Esophagus mucosa (tissue), 1 donor: ENCODE results near the gene RIC1. TPM values are rescaled to one million over a fixed set of nuclear protein-coding genes. Genes with fewer than 3 reads are reported as not detected.
A peak's percentile ranks its signal among the peaks of the same experiment; 100 is the strongest.
"Not testable (repeated sequence)": the region's sequence is repeated elsewhere in the genome, so short reads cannot be mapped to it uniquely, and the experiment has no call there.

Experiments
- ATAC-seq: fragments of 200-7000 bp; cut with Tn5 transposase; one replicate; pipeline ENCODE4 v1.9.1; 2020
- total RNA-seq: library from RNA; stranded (reverse); gene quantifications from one replicate; pipeline ENCODE4 v1.2.4, GENCODE V29; 2023
- donor health status: DM: yes; HTN: yes; CAD: no.

RIC1 gene
- total RNA-seq, 1 donor from 2014 or later = 14.1 TPM

DNA sequence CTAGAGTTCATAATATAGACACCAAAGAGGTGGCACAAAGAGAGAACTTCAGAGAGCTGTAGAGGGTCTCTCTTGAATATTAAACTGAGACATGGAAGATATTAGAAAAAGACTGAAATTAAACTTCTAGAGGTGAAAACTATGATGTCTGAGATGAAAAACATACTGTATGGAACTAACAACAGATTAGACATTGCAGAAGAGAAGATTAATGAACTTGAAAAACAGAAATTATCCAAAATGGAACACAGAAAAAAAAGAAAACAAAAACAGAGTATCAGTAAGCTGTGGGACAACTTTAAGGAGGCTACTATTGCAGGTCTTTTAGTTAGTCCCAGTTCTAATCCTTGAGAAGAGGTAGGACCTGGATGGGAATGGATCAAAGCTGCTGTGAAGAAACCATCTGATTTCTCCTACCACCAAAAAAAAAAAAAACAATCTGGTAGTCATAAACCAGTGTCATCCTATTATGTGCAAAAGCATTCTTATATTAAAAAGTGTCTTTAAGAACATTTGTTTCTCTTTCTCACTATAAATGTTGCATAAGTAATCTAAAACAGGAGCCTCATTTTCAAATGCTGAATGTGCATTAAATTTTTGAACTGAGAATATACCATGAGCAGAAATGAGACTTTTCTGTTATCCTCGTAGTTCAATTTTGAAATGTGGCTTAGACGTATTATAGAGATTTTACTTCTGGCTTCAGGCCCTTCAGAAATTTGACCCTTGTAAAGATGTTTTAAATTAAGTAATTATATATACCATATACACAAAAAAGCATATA, 107.8 kb downstream of the RIC1 start:
- ATAC-seq = no peak

DNA sequence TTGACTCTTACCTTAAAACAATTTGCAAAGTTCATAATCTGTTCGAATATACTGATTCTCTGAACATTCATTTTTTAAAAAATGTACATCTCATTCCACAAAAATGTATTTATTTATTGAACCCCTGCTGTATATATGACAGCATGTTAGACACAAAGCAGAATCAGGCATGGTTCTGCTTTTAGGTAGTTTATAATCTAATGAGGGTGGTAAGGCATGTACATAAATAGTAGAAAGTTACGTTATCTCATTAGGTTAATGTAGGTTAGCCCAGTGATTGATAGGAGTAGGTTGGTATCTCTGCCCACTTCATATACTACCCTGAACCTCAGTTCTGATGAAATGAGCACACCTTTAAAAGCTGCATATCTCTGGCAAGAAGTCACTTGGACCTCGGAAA, 114.2 kb downstream of the RIC1 start:
- no peak for ATAC-seq

DNA sequence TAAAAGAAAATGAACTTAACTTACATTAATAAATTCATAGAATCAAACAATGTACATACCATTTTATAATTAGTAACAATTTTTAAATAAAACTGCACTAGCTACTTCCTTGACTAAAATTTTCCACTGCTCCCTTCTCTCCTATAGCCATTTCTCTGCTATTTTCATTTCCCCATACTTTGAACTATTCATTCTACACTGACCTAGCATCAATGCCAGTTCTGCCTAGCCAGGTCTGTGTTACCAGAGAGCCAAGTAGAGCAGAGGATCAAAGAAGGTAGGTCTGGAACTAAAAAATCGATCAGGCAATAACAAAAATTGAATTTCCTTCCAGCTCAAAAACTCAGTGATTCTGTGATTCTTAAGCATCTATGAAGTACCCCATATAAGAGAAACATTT, 119.5 kb downstream of the RIC1 start:
- ATAC-seq = no peak

DNA sequence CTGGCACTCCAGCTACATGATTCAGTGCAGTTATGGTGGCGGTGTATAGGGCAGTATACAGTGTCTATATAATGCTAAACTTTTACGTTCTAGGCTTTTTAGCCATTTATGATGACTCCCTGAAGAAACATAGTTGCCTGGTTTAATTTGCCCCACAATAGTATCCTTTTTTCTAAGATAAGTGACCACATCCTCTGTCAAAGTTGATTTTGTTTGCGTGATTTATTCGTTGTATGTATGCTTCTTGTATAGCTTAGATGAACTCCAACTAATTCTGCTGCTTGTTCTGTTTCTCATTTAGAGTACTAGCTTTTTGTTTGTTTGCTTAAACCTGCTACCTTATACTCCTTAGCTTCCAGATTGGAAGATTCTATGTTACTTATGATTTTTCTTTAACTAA, 120.4 kb downstream of the RIC1 start:
- no peak for ATAC-seq

DNA sequence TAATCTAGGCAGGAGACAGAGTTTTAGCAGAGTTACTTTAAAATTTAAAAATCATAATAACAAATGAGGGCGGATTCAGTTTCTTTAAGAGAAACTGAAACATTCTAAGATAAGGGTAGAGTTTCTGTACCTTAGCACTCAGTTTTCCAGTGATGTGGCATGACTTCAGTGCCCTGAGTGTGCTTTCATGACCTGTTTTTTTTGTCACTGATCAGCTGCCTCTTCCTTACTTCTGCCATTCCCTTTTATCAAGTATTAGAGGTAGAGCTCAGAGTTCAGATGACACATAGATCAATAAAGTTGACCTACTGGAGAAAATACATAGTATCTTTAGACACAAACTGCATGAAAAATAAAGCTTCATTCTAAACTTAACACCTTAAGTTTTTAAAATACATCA, 121.7 kb downstream of the RIC1 start:
- no peak for ATAC-seq

DNA sequence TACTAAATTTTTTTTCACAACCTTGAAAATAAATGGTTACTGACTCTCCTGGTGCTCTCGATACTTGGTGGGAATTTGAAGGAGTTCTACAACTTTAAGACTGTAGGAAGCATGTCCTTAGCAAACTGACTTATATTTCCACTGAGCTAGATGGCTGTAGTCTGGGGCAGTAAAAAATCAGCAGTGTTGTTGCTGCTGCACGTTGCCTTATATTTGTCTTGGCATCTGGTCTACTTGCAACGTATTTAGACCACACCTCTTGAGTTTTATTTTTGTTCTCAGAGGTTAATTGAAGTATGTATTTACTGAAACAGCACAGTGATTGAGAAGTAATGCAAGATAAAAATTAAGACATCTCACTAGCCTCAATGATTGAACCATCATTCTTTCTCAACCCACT, 127.7 kb downstream of the RIC1 start:
- no peak for ATAC-seq

DNA sequence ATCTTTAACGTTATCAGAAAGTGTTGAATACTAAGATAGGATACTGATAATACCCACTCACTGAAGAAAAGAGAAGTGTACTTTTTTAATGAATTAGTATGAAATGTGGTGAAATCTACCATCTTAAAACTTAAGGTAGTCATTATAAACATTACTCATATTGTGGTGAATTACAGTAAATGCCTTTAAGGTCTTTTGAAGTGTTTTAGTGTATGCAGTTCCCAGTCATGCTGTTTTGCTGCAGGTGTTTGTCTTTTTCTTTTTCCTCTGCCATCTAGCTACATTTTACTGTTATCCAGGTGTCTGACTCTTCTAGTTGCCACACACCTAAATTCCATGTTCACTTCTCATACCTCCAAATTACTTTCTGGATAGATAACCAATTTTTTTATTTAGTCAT, 131.4 kb downstream of the RIC1 start:
- ATAC-seq = no peak

DNA sequence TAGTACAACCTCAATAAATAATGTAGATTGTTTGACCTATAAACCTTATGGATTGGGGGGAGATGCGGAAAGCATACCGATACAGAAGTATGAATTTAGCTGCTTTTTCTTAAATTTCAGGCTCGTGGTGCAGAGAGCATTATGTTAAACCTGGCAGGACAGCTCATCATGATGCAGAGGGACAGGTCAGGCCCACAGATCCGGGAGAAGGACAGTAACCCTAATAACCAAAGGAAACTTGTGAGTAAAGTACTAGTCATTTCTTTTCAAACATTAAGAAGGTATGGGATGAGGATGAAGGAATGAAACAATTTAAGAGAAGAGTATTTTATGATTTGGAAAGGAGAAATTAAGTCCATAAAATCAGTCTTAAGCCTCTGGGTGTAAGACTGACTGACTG, 133.5 kb downstream of the RIC1 start:
- no peak for ATAC-seq

DNA sequence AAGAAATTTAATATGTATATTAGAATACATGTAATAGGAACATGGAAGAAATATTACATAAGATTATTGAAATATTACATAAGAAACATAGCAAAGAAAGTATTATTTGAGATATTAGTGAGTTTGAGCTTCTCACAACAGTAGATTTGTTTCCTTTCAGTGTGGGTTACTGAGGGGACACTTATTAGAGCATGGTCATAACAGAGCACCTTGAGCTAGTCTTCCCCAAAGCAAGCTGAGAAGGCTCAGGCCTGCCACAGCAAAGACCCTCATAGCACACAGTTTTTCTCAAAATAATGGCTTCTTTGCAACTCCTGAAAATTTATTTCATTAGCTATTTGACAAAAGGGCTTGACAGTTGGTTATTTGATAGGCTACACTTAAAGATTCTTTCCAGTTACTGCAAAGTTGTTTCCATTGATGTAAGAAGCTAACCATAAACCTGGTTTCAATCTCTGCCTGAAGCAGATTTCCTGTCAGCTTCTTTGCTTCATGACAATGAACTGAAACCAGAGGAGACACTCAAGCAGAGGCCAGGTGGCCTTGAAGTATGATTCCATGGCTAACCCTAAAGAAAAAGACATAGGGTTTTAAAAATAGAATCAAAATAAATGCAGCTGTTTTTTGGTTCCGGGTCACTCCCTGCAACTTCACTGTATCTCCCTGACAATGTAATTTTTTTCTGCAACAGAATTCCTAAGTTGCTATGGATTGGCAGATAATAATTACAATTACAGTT, 135.4 kb downstream of the RIC1 start:
- ATAC-seq = no peak

DNA sequence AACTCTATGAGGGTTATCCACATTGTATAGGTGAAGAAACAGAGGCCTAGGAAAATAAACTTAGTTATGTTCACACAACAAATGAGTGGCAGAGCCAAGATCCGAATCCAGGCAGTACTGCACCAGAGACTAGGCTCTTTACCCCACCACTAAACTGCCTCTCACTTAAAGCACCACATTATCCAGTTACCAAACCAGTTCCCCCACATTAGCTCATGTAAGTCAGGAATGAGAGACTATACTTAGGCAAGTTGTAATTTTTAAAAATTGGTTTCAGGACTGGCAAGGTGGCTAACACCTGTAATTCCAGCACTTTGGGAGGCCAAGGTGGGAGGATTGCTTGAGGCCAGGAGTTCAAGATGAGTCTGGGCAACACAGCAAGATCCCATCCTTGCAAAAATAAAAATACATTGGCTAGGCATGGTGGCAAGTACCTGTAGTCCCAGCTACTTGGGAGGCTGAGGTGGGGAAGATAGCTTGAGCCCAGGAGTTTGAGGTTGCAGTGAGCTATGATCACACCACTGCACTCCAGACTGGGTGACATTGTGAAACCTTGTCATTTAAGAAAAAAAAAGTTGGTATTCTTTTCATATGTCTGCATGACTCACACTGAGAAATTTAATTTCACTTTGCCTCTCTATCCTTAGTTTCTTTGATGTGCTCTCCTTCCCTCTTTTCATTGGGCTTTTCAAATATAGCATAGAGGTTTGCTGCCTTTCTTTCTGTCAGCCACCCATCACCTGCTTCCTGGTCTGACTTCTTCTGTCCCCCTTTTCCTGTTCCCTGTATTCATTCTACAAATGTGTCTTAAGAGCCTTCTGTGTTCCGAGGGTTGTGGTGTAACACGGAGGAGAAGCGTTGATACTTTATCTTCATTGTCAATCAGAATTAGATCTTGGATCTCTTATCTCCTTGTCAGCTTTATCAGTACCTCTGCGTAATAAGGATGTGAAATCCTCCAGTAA, 139.3 kb downstream of the RIC1 start:
- peak; percentile 52 for ATAC-seq

DNA sequence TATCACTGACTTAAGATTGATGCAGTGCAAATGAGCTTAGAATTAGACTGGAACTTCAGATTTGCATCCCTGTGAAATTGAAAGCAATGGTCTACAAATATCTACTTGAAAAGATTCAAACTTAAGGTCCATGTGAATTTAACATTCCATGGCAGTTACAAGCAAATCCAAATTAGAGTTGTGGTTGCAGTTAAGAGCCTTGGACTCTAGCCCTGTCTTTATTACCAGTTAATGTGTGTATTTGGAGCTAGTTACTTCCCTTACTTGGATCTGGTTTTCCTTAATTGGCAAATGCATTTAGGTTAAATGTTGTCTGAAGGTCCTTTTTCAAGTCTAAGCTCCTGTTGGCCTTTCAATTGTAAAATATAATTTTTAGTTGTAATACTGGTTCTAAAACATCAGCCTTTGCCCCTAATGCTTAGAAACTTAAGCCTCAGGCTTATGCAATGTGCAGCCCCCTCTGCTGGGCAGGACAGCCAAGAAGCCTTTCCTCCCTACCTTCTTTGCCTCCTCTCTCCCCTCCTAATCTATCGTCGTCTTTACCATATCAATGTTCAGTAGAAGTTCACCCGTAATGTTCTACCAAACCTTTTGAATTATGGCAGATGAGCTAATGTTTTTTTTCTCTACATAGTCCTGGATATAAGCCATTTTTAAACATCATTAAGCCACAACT, 144.6 kb downstream of the RIC1 start:
- no peak for ATAC-seq

DNA sequence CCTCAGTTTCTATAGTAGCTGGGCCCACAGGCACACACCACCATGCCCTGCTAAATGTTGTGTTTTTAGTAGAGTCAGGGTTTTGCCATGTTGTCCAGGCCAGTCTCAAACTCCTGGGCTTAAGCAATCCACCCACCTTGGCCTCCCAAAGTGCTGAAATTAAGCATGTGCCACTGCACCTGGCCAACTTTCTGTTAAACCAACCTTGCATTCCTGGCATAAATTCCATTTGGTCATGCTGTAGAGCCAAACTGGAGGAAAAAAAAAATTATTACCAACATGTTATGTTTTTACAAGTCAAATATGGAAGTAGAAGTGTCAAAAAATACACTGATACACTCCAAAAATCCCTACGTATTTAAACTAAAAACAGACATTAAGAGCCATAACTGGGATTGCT, 149.9 kb downstream of the RIC1 start:
- no peak for ATAC-seq

DNA sequence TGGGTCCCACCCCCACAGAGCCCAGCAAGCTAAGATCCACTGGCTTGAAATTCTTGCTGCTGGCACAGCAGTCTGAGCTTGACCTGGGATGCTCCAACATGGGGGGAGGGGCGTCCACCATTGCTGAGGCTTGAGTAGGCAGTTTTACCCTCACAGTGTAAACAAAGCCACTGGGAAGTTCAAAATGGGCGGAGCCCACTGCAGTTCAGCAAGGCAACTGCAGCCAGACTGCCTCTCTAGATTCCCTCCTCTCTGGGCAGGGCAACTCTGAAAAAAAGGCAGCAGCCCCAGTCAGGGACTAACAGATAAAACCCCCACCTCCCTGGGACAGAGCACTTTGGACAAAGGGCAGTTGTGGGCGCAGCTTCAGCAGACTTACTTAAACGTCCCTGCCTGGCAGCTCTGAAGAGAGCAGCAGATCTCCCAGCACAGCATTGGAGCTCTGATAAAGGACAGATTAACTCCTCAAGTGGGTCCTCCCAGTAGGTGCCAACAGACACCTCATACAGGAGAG, 150.9 kb downstream of the RIC1 start:
- ATAC-seq = not testable (repeated sequence)

DNA sequence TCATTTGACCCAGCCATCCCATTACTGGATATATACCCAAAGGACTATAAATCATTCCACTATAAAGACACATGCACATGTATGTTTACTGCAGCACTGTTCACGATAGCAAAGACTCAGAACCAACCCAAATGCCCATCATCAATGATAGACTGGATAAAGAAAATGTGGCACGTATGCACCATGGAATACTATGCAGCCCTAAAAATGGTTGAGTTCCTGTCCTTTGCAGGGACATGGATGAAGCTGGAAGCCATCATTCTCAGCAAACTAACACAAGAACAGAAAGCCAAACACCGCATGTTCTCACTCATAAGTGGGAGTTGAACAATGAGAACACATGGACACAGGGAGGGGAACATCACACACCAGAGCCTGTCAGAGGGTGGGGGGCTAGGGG, 154.5 kb downstream of the RIC1 start:
- ATAC-seq = not testable (repeated sequence)

DNA sequence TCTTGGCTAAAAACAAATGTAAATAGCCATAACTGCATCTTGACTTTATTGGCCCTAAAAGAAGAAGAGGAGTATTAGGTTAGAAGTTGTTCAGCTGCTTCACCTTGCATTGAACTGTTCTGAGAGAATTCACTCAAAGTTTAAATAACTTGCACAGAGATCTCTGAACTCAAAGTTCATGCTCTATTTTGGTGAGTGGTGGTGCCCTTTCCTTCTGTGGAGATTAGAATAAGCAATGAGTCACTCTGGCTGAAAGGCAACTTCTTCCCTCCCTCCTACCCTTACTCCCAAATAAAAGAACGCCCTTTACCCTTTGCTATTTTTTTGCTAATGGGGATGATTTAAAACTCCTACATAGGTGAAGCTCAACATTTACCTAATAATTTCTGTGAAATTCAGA, 155.1 kb downstream of the RIC1 start:
- no peak for ATAC-seq

DNA sequence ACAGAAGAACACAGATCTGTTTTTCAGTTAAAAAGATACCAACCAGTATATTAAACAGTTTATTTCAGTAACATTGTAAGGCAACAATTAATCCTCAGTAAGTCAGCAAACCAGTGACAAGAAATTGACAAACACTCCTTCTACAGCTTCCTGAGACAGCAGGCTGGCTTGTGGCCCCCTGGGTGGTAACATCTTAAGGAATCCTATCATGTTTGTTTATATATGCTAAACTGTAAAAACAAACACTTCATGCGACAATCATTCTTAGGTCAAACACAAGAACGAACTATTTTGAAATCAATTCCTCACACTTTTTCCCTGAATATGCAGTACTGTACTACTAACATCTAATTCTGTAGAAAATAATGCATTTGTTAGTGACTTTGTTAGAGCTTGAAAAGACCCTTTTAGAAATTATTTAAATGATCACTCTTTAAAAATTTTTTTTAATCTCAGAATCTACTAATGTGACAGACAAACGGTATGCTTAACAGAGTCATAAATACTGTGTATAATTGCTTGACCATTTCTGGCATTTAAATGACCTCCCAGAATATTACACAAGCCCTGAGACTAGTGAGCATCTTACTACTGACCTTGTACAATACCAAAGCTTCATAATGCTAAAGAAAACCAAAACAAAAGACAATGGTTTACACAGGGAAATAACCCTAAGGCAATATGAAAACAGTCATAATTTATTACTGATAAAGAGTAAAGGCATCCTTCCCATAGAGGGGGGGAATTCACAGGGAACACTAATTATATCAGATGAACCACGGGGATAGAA, 155.8 kb downstream of the RIC1 start:
- ATAC-seq = no peak

DNA sequence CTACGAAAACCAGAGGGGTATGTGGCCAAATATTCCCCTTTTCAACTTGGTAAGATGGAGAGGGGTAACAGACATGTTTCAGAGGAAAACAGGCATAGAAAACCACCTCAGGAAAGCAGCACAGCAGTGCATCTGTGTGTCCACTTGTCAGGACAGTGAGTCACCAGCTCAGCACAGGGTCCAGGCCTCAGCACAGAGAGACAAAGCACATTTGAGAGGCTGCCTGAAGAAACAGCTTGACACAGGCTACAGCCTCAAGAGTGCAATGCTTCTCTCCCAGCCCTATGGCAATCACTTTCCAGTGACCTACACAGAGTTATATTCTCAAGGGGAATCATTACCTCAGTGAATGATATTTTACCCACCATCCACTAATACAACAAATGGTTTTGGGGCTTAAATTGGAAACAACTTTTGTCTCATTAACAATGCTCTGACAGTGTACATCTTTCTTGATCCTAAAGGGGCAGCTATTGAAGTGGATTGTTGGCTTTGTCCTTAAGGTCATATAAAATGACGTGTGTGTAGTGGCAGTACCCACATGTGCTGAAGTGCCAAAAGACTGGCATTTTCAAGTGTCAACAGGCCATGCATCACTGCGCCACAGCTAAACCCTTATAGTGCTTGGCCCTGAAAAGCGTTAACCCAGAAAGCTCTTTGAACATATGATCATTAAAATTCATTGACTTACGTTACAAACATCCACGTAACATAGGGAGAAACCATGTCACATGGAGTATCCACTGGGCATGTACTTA, 157.6 kb downstream of the RIC1 start:
- ATAC-seq = no peak

DNA sequence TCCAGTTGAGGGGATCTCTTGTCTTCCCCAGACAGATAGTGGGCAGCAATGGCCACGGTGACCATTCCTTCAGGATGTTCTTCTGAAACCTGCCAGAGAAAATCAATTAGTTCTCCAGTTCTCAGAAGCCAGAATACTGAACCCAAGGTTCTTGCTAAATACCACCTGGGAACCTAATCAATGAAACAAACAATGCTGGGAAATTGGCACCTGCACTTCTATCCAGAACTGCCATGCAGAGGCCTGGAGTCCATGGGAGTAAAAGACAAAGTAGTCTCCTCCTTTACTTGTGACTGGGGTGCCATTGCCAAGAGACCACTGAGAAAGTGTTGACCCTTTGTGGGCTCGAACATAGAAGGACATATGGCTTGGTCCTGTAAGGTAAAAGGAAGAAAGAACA, 158.3 kb downstream of the RIC1 start:
- ATAC-seq = no peak

DNA sequence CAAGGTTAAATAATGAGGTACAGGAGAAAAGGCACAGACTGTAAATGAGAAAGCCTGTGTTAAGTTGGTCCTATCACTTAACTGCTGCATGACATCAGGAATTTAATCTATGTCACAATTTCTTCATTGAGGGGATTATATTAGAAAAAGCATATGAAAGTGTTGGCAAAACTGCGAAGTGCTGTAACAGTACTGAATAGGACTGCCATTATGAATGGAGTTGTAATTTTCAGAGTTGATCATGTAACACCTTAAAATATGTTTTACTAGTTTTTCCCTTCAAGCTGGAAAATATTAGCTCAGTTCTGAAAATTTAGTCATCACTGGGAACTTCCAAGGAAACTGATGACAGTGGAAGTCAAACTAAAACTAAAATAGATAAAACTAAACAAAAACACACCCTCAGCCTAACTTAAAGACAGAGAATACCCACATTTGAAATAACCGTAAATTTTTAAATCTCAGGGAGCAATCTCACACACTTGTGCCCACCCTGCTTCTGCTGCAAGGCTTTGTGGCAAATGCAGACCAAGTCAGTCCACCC, 158.9 kb downstream of the RIC1 start:
- no peak for ATAC-seq

DNA sequence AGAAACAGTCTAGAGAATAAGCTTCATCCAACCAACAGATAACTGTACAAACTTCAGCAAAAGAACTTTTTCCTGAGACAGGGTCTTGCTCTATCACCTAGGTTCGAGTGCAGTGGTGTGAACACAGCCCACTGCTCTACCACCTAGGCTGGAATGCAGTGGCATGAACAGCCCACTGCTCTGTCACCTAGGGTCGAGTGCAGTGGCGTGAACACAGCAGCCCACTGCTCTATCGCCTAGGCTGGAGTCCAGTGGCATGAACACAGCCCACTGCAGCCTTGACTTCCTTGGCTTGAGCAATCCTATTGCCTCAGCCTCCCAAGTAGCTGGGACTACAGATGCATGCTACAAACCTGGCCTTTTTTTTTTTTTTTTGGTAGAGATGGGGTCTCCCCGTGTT, 160.6 kb downstream of the RIC1 start:
- ATAC-seq = peak; percentile 29
